ENCODE measurements around the gene DPEP1. TPM values are rescaled to one million over a fixed set of nuclear protein-coding genes. Genes with fewer than 3 reads are reported as not detected.

Gene DPEP1
- total and polyA plus RNA-seq, 10 donors = 0.33 to 39.5 (median 2.0) TPM

GRCh38 chr16:89617036-89617435 is 3.6 kb downstream of the DPEP1 start:
- TF ChIP-seq CTCF (IDR thresholded peaks at IDR 0.05 in 8 of 11, conservative IDR thresholded peaks at IDR 0.05 in 3 of 11) (no peak), POLR2AphosphoS5 (IDR thresholded peaks at IDR 0.05) (no peak), POLR2A (IDR thresholded peaks at IDR 0.05) (no peak)
- H3K27ac ChIP-seq = peak overlapping the region in 7 of 8 donors; percentile 54 to 84 (median 70)
- H3K36me3 ChIP-seq = no peaks in the 10 kb centered on the region
- no peak for DNase-seq
- peaks cover 0 to 29% (median 13%) of the 10 kb centered on the region in 6 donors for H3K4me1 ChIP-seq
- WGBS, 5 donors = 62 to 68% (median 65%) methylated on average over 6 of the region's 6 CpGs
- H3K9me3 ChIP-seq = peaks cover 0 to 4% (median 0%) of the 10 kb centered on the region in 8 donors
- H3K27me3 ChIP-seq (replicated peaks in 1 of 7) = peaks cover 0 to 23% (median 0%) of the 10 kb centered on the region in 7 donors
- H3K4me3 ChIP-seq = no peak overlapping the region
- intact Hi-C loops (cut with DNase I; ENCODE audit: low total_unique reads) = no loop called here

GRCh38 chr16:89618109-89618998 is 4.9 kb downstream of the DPEP1 start:
- no peak overlapping the region for H3K4me3 ChIP-seq
- H3K9me3 ChIP-seq = peaks cover 0 to 4% (median 0%) of the 10 kb centered on the region in 8 donors
- DNase-seq = no peak
- intact Hi-C loops (cut with DNase I; ENCODE audit: low total_unique reads) = no loop called here
- H3K4me1 ChIP-seq = peaks cover 0 to 32% (median 11%) of the 10 kb centered on the region in 6 donors
- TF ChIP-seq POLR2A (IDR thresholded peaks at IDR 0.05) = no peak
- no peak for TF ChIP-seq POLR2AphosphoS5 (IDR thresholded peaks at IDR 0.05)
- TF ChIP-seq CTCF (IDR thresholded peaks at IDR 0.05 in 8 of 11, conservative IDR thresholded peaks at IDR 0.05 in 3 of 11) = no peak
- no peak overlapping the region for H3K27ac ChIP-seq
- peaks cover 0 to 26% (median 0%) of the 10 kb centered on the region in 7 donors for H3K27me3 ChIP-seq (replicated peaks in 1 of 7)
- H3K36me3 ChIP-seq = no peaks in the 10 kb centered on the region
- WGBS, 5 donors = 59 to 77% (median 65%) methylated on average over 15 to 16 of the region's 16 CpGs

- Histone ChIP-seq H3K4me1 (peaks cover 0 to 40% (median 17%) of the 10 kb centered on the region in 6 donors), H3K36me3 (no peaks in the 10 kb centered on the region), H3K27me3 (replicated peaks in 1 of 7) (peaks cover 0 to 30% (median 0%) of the 10 kb centered on the region in 7 donors), H3K27ac (no peak overlapping the region), H3K4me3 (no peak overlapping the region), H3K9me3 (peaks cover 0 to 4% (median 0%) of the 10 kb centered on the region in 8 donors)
- 78 to 91% (median 82%) methylated on average over 12 of the region's 12 CpGs for WGBS, 5 donors
- intact Hi-C loops (cut with DNase I; ENCODE audit: low total_unique reads) = no loop called here
- DNase-seq = no peak
- TF ChIP-seq CTCF (IDR thresholded peaks at IDR 0.05 in 8 of 11, conservative IDR thresholded peaks at IDR 0.05 in 3 of 11) = no peak
- TF ChIP-seq POLR2AphosphoS5 (IDR thresholded peaks at IDR 0.05) = no peak
- TF ChIP-seq POLR2A (IDR thresholded peaks at IDR 0.05) = no peak
Observed at GRCh38 chr16:89619840-89620239, 6.4 kb downstream of the DPEP1 start.

GRCh38 chr16:89620406-89620841 is 7.0 kb downstream of the DPEP1 start:
- intact Hi-C loops (cut with DNase I; ENCODE audit: low total_unique reads) = no loop called here
- 83 to 93% (median 84%) methylated on average over 11 to 16 of the region's 16 CpGs for WGBS, 5 donors
- Histone ChIP-seq H3K9me3 (peaks cover 0 to 4% (median 0%) of the 10 kb centered on the region in 8 donors), H3K27me3 (replicated peaks in 1 of 7) (peaks cover 0 to 25% (median 0%) of the 10 kb centered on the region in 7 donors), H3K36me3 (no peaks in the 10 kb centered on the region), H3K4me1 (peaks cover 0 to 38% (median 16%) of the 10 kb centered on the region in 6 donors), H3K27ac (no peak overlapping the region), H3K4me3 (no peak overlapping the region)
- TF ChIP-seq POLR2AphosphoS5 (IDR thresholded peaks at IDR 0.05) = no peak
- no peak for TF ChIP-seq POLR2A (IDR thresholded peaks at IDR 0.05)
- no peak for TF ChIP-seq CTCF (IDR thresholded peaks at IDR 0.05 in 8 of 11, conservative IDR thresholded peaks at IDR 0.05 in 3 of 11)
- DNase-seq = no peak

Data from spleen (tissue), 11 donors.